WTC11 (cell line): ENCODE results near the gene HIF1A. TPM values are rescaled to one million over a fixed set of nuclear protein-coding genes. Genes with fewer than 3 reads are reported as not detected.

ENCODE experiments used
- ATAC-seq: fragments of 200-7000 bp; cut with Tn5 transposase; 2 replicates; pipeline ENCODE4 v1.10.0; 2021; ENCODE audit warnings: mild to moderate bottlenecking, moderate library complexity
- CTCF ChIA-PET: fragments of 300-600 bp; sonication (Branson Sonifier 250); formaldehyde crosslinking; loops from one replicate; lab custom pipeline; 2021; ENCODE audit warnings: antibody characterized with exemption; lab: Charles Lee
- POLR2A ChIA-PET: fragments of 350-600 bp; sonication (Branson Sonifier 250); formaldehyde crosslinking; loops from one replicate; lab custom pipeline; 2021; ENCODE audit warnings: antibody characterized with exemption; lab: Charles Lee
- DNase-seq: peaks from one replicate; pipeline ENCODE4 v3.0.0; 2021; ENCODE audit warnings: low spot score
- H3K27ac Mint-ChIP-seq: 2 replicates; pipeline ENCODE4 v1.8.0; 2021; ENCODE audit warnings: mixed read lengths
- H3K27me3 Mint-ChIP-seq: 2 replicates; pipeline ENCODE4 v1.8.0; 2021; ENCODE audit warnings: low read depth, mild to moderate bottlenecking, moderate library complexity, mixed read lengths
- H3K36me3 Mint-ChIP-seq: 2 replicates; pipeline ENCODE4 v1.8.0; 2021; ENCODE audit warnings: mixed read lengths
- H3K4me1 Mint-ChIP-seq: 2 replicates; pipeline ENCODE4 v1.8.0; 2022; ENCODE audit warnings: mixed read lengths
- H3K4me3 Mint-ChIP-seq: 2 replicates; pipeline ENCODE4 v1.8.0; 2021; ENCODE audit warnings: mild to moderate bottlenecking, moderate library complexity, mixed read lengths
- H3K9me3 Mint-ChIP-seq: 2 replicates; pipeline ENCODE4 v1.8.0; 2021; ENCODE audit warnings: mixed read lengths
- CBFB ChIP-seq: sonication (generic); formaldehyde crosslinking; IDR thresholded peaks from 2 replicates; pipeline ENCODE4 v1.8.1; 2022; ENCODE audit warnings: mild to moderate bottlenecking, low read depth, missing genetic modification reagents
- ESRRA ChIP-seq: sonication (generic); formaldehyde crosslinking; IDR thresholded peaks from 2 replicates; pipeline ENCODE4 v1.8.1; 2022; ENCODE audit warnings: mild to moderate bottlenecking, missing genetic modification reagents, borderline replicate concordance
- FOXJ3 ChIP-seq: sonication (generic); formaldehyde crosslinking; IDR thresholded peaks from 2 replicates; pipeline ENCODE4 v1.9.0; 2021; ENCODE audit warnings: missing genetic modification reagents, mild to moderate bottlenecking, borderline replicate concordance
- NFATC4 ChIP-seq: fragments of 250-450 bp; sonication (Bioruptor Pico); IDR thresholded peaks from 2 replicates; pipeline ENCODE4 v1.9.0; 2021; ENCODE audit warnings: mild to moderate bottlenecking
- SMAD4 ChIP-seq: sonication (generic); formaldehyde crosslinking; IDR thresholded peaks from 2 replicates; pipeline ENCODE4 v1.8.0; 2022; ENCODE audit warnings: mild to moderate bottlenecking, missing genetic modification reagents
- SOX15 ChIP-seq: fragments of 250-450 bp; sonication (Bioruptor Pico); IDR thresholded peaks from 2 replicates; pipeline ENCODE4 v1.9.0; 2021; ENCODE audit warnings: mild to moderate bottlenecking
- ZNF263 ChIP-seq: sonication (generic); formaldehyde crosslinking; IDR thresholded peaks from 2 replicates; pipeline ENCODE4 v1.8.1; 2022; ENCODE audit warnings: low read depth, mild to moderate bottlenecking, moderate library complexity, missing genetic modification reagents
- total RNA-seq: library from RNA; stranded (reverse); gene quantifications from 3 replicates; pipeline ENCODE4 v1.2.3, GENCODE V29; 2021
- TF ChIP-seq, protein P1 (sequence below): sonication (generic); formaldehyde crosslinking; IDR thresholded peaks from 2 replicates; pipeline ENCODE4 v1.8.0; 2022; ENCODE audit warnings: missing genetic modification reagents
- TF ChIP-seq, protein P2 (sequence below): sonication (generic); formaldehyde crosslinking; conservative IDR thresholded peaks from 2 replicates; pipeline ENCODE4 v1.8.1; 2022; ENCODE audit warnings: mild to moderate bottlenecking, missing genetic modification reagents
- TF ChIP-seq, protein P3 (sequence below): sonication (generic); formaldehyde crosslinking; IDR thresholded peaks from 2 replicates; pipeline ENCODE4 v1.8.0; 2022; ENCODE audit warnings: mild to moderate bottlenecking, missing genetic modification reagents
- TF ChIP-seq, protein P4 (sequence below): sonication (generic); formaldehyde crosslinking; conservative IDR thresholded peaks from 2 replicates; pipeline ENCODE4 v1.8.1; 2023; ENCODE audit warnings: mild to moderate bottlenecking, low read depth, missing genetic modification reagents, moderate library complexity
- TF ChIP-seq, protein P5 (sequence below): fragments of 250-450 bp; sonication (Bioruptor Pico); IDR thresholded peaks from 2 replicates; pipeline ENCODE4 v1.8.0; 2021; ENCODE audit warnings: mild to moderate bottlenecking
- TF ChIP-seq, protein P6 (sequence below): sonication (generic); formaldehyde crosslinking; IDR thresholded peaks from 2 replicates; pipeline ENCODE4 v1.8.0; 2023; ENCODE audit warnings: missing genetic modification reagents
- TF ChIP-seq, protein P7 (sequence below): sonication (generic); formaldehyde crosslinking; IDR thresholded peaks from 2 replicates; pipeline ENCODE4 v1.8.1; 2023; ENCODE audit warnings: mild to moderate bottlenecking, missing genetic modification reagents

The HIF1A gene
- total RNA-seq, 1 experiment from 2014 or later: 165 TPM

DNA sequence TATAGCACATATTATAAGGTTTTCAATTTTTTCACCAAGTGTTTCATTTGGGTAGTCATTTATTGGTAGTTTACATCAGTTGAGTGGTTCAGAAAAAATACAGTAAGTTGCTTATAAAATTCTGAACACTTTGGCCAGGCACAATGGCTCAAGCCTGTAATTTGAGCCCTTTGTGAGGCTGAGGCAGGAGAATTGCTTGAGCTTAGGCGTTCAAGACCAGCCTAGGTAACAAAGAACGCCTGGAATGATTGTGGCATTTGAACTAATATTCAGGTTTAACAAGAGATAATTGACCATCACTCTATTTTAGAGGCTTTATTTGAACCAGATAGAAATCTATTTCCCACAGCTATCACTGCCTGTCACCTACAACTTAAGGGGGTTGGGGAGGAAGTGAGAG is 22.7 kb downstream of the HIF1A start:
- H3K4me1 Mint-ChIP-seq: peaks cover 69% of the 10 kb centered on the region
- POLR2A ChIA-PET: interaction anchor here (0.9 kb wide), 1 partner anchor 111 kb away, joined by 3 read pairs; no protein-coding TSS in a partner anchor
- H3K36me3 Mint-ChIP-seq: peaks cover 12% of the 10 kb centered on the region
- peak overlapping the region; percentile 27 for H3K4me3 Mint-ChIP-seq
- CTCF ChIA-PET: interaction anchor here (0.8 to 1.9 kb wide), 2 partner anchors 35 to 239 kb away, joined by 3 to 4 read pairs; no protein-coding TSS in a partner anchor
- TF ChIP-seq FOXJ3 (CRISPR knock-in tag): no peak
- TF ChIP-seq, protein P1, sequence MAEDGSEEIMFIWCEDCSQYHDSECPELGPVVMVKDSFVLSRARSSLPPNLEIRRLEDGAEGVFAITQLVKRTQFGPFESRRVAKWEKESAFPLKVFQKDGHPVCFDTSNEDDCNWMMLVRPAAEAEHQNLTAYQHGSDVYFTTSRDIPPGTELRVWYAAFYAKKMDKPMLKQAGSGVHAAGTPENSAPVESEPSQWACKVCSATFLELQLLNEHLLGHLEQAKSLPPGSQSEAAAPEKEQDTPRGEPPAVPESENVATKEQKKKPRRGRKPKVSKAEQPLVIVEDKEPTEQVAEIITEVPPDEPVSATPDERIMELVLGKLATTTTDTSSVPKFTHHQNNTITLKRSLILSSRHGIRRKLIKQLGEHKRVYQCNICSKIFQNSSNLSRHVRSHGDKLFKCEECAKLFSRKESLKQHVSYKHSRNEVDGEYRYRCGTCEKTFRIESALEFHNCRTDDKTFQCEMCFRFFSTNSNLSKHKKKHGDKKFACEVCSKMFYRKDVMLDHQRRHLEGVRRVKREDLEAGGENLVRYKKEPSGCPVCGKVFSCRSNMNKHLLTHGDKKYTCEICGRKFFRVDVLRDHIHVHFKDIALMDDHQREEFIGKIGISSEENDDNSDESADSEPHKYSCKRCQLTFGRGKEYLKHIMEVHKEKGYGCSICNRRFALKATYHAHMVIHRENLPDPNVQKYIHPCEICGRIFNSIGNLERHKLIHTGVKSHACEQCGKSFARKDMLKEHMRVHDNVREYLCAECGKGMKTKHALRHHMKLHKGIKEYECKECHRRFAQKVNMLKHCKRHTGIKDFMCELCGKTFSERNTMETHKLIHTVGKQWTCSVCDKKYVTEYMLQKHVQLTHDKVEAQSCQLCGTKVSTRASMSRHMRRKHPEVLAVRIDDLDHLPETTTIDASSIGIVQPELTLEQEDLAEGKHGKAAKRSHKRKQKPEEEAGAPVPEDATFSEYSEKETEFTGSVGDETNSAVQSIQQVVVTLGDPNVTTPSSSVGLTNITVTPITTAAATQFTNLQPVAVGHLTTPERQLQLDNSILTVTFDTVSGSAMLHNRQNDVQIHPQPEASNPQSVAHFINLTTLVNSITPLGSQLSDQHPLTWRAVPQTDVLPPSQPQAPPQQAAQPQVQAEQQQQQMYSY (CRISPR knock-in tag): no peak
- TF ChIP-seq, protein P2, sequence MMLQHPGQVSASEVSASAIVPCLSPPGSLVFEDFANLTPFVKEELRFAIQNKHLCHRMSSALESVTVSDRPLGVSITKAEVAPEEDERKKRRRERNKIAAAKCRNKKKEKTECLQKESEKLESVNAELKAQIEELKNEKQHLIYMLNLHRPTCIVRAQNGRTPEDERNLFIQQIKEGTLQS (CRISPR knock-in tag): no peak
- TF ChIP-seq, protein P3, sequence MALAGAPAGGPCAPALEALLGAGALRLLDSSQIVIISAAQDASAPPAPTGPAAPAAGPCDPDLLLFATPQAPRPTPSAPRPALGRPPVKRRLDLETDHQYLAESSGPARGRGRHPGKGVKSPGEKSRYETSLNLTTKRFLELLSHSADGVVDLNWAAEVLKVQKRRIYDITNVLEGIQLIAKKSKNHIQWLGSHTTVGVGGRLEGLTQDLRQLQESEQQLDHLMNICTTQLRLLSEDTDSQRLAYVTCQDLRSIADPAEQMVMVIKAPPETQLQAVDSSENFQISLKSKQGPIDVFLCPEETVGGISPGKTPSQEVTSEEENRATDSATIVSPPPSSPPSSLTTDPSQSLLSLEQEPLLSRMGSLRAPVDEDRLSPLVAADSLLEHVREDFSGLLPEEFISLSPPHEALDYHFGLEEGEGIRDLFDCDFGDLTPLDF (CRISPR knock-in tag): no peak
- TF ChIP-seq, protein P4, sequence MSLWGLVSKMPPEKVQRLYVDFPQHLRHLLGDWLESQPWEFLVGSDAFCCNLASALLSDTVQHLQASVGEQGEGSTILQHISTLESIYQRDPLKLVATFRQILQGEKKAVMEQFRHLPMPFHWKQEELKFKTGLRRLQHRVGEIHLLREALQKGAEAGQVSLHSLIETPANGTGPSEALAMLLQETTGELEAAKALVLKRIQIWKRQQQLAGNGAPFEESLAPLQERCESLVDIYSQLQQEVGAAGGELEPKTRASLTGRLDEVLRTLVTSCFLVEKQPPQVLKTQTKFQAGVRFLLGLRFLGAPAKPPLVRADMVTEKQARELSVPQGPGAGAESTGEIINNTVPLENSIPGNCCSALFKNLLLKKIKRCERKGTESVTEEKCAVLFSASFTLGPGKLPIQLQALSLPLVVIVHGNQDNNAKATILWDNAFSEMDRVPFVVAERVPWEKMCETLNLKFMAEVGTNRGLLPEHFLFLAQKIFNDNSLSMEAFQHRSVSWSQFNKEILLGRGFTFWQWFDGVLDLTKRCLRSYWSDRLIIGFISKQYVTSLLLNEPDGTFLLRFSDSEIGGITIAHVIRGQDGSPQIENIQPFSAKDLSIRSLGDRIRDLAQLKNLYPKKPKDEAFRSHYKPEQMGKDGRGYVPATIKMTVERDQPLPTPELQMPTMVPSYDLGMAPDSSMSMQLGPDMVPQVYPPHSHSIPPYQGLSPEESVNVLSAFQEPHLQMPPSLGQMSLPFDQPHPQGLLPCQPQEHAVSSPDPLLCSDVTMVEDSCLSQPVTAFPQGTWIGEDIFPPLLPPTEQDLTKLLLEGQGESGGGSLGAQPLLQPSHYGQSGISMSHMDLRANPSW (CRISPR knock-in tag): no peak
- TF ChIP-seq NFATC4 (CRISPR knock-in tag): no peak
- TF ChIP-seq CBFB (CRISPR knock-in tag): no peak
- TF ChIP-seq, protein P5, sequence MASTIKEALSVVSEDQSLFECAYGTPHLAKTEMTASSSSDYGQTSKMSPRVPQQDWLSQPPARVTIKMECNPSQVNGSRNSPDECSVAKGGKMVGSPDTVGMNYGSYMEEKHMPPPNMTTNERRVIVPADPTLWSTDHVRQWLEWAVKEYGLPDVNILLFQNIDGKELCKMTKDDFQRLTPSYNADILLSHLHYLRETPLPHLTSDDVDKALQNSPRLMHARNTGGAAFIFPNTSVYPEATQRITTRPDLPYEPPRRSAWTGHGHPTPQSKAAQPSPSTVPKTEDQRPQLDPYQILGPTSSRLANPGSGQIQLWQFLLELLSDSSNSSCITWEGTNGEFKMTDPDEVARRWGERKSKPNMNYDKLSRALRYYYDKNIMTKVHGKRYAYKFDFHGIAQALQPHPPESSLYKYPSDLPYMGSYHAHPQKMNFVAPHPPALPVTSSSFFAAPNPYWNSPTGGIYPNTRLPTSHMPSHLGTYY (CRISPR knock-in tag): no peak
- no peak for TF ChIP-seq SMAD4
- no peak for TF ChIP-seq SOX15 (CRISPR knock-in tag)
- TF ChIP-seq, protein P6, sequence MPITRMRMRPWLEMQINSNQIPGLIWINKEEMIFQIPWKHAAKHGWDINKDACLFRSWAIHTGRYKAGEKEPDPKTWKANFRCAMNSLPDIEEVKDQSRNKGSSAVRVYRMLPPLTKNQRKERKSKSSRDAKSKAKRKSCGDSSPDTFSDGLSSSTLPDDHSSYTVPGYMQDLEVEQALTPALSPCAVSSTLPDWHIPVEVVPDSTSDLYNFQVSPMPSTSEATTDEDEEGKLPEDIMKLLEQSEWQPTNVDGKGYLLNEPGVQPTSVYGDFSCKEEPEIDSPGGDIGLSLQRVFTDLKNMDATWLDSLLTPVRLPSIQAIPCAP: no peak
- no peak for TF ChIP-seq ZNF263 (CRISPR knock-in tag)
- TF ChIP-seq, protein P7, sequence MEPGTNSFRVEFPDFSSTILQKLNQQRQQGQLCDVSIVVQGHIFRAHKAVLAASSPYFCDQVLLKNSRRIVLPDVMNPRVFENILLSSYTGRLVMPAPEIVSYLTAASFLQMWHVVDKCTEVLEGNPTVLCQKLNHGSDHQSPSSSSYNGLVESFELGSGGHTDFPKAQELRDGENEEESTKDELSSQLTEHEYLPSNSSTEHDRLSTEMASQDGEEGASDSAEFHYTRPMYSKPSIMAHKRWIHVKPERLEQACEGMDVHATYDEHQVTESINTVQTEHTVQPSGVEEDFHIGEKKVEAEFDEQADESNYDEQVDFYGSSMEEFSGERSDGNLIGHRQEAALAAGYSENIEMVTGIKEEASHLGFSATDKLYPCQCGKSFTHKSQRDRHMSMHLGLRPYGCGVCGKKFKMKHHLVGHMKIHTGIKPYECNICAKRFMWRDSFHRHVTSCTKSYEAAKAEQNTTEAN (CRISPR knock-in tag): no peak
- no peak for TF ChIP-seq ESRRA (CRISPR knock-in tag)
- TF ChIP-seq, all 79 proteins: peak for 0
- ATAC-seq (peak; percentile 33), DNase-seq (no peak)
- H3K27ac Mint-ChIP-seq: no peak overlapping the region; the same call in 1 of the 2 replicates
- no peaks in the 10 kb centered on the region for H3K27me3 Mint-ChIP-seq
- H3K9me3 Mint-ChIP-seq: no peaks in the 10 kb centered on the region
